K562 (cell line): ENCODE data around the gene C8A. TPM values are rescaled to one million over a fixed set of nuclear protein-coding genes. Genes with fewer than 3 reads are reported as not detected.

Experiments
- BRD4 ChIP-seq: fragments of 200-600 bp; sonication (generic); IDR thresholded peaks from 2 replicates; pipeline ENCODE4 v1.6.1; 2017; ENCODE audit warnings: inconsistent platforms
- CEBPG ChIP-seq, 3 experiments: fragments of 200-800 bp in 1 of 3; sonication (Bioruptor generic) in 1 of 3; sonication (generic) in 1 of 3; formaldehyde crosslinking in 1 of 3; IDR thresholded peaks in 2 of 3; conservative IDR thresholded peaks in 1 of 3; 2 replicates each; pipeline versions ENCODE4 v1.6.1 to v1.8.0; 2016 to 2022; ENCODE audit warnings: missing compliant biosample characterization in 2 of 3, missing genetic modification characterization in 2 of 3, mild to moderate bottlenecking in 1 of 3, missing genetic modification reagents in 1 of 3
- CTCF ChIP-seq, 3 experiments: IDR thresholded peaks in 2 of 3; conservative IDR thresholded peaks in 1 of 3; 2 replicates each; pipeline ENCODE4 v1.5.1; 2011 to 2012; ENCODE audit warnings: low read length in 3 of 3, mild to moderate bottlenecking in 3 of 3, control low read depth in 2 of 3, improper control_type of control experiment in 1 of 3, inconsistent platforms in 1 of 3, low read depth in 1 of 3, mixed read lengths in 1 of 3, moderate library complexity in 1 of 3; ENCODE audit not compliant: insufficient read depth in 2 of 3
- EZH2 ChIP-seq: IDR thresholded peaks from 2 replicates; pipeline ENCODE4 v1.6.1; 2012; ENCODE audit warnings: low read depth, mild to moderate bottlenecking, inconsistent platforms, low read length, borderline replicate concordance
- FOXA3 ChIP-seq, 2 experiments: fragments of 450-650 bp in 1 of 2; sonication (generic) in 1 of 2; formaldehyde crosslinking; IDR thresholded peaks in 1 of 2; conservative IDR thresholded peaks in 1 of 2; 2 replicates each; pipeline versions ENCODE4 v1.4.0 to v1.8.0; 2020 to 2022; ENCODE audit warnings: mild to moderate bottlenecking in 2 of 2, missing genetic modification reagents in 1 of 2
- ILK ChIP-seq: fragments of 450-650 bp; IDR thresholded peaks from 2 replicates; pipeline ENCODE4 v1.6.1; 2016; ENCODE audit warnings: missing genetic modification characterization, low read depth, mild to moderate bottlenecking, missing compliant biosample characterization, moderate library complexity, borderline replicate concordance
- MEF2A ChIP-seq: IDR thresholded peaks from 2 replicates; pipeline ENCODE4 v1.6.1; 2011; ENCODE audit warnings: low read depth, mild to moderate bottlenecking, low read length, moderate library complexity; ENCODE audit not compliant: control insufficient read depth
- NCOA1 ChIP-seq: fragments of 450-650 bp; IDR thresholded peaks from 2 replicates; pipeline ENCODE4 v1.6.1; 2016; ENCODE audit warnings: low read depth
- RB1 ChIP-seq: fragments of 450-650 bp; IDR thresholded peaks from 2 replicates; pipeline ENCODE4 v1.6.1; 2017; ENCODE audit warnings: low read depth, mild to moderate bottlenecking
- RNF219 ChIP-seq: fragments of 250-450 bp; sonication (Bioruptor Pico); IDR thresholded peaks from 2 replicates; pipeline ENCODE4 v1.5.0; 2022; ENCODE audit warnings: mild to moderate bottlenecking
- RREB1 ChIP-seq: fragments of 250-450 bp; sonication (Bioruptor Pico); IDR thresholded peaks from 2 replicates; pipeline ENCODE4 v1.4.0; 2020
- SMAD1 ChIP-seq: fragments of 150-350 bp; IDR thresholded peaks from 2 replicates; pipeline ENCODE4 v1.6.1; 2014; ENCODE audit warnings: low read length, low read depth; ENCODE audit not compliant: partially characterized antibody
- SP1 ChIP-seq: sonication (generic); formaldehyde crosslinking; IDR thresholded peaks from 2 replicates; pipeline ENCODE4 v1.8.1; 2022; ENCODE audit warnings: mild to moderate bottlenecking, missing genetic modification reagents
- ZBTB26 ChIP-seq: fragments of 450-650 bp; formaldehyde crosslinking; IDR thresholded peaks from 2 replicates; pipeline ENCODE4 v1.4.0; 2022; ENCODE audit warnings: missing genetic modification characterization
- polyA plus RNA-seq, 8 experiments: library from polyadenylated mRNA; depleted of rRNA in 4 of 8; stranded (reverse) in 5 of 8; unstranded in 3 of 8; fragments of >200 nt; fragmentation: Nextera tagmentation in 2 of 8; fragmentation: Illumina TruSeq in 1 of 8; extraction: Ambion mirVana in 2 of 8; extraction: Trizol in 1 of 8; gene quantifications; 2 replicates each; pipeline versions ENCODE4 v1.2.1 to v1.2.3, GENCODE V29; 2011 to 2014; ENCODE audit warnings: inconsistent platforms in 1 of 8, missing spikeins in 1 of 8
- total RNA-seq, 7 experiments: library from RNA; depleted of rRNA in 6 of 7; stranded (reverse); fragments of >200 nt in 6 of 7; fragmentation: Illumina TruSeq in 2 of 7; extraction: Trizol in 2 of 7; gene quantifications; 2 replicates each; pipeline versions ENCODE4 v1.2.1 to v1.2.3, GENCODE V29; 2011 to 2021; ENCODE audit warnings: low replicate concordance in 1 of 7

C8A gene
- total and polyA plus RNA-seq, 9 of the 15 experiments (the other 6 are each of a cell fraction or from before 2014, with no cell fraction given): 0.09 TPM; not detected in 8

- peak; percentile 84 to 93 (median 86) for TF ChIP-seq CTCF (IDR thresholded peaks at IDR 0.05 in 2 of 3, conservative IDR thresholded peaks at IDR 0.05 in 1 of 3; ENCODE audit: insufficient read depth in 2 of 3, low read depth in 1 of 3, low read length in 3 of 3)
- TF ChIP-seq EZH2: no peak
- 0 out of 2 replicates have a peak, but pooled peaks have one; percentile 15 for TF ChIP-seq RB1
- TF ChIP-seq SP1 (CRISPR knock-in tag): no peak
- no peak for TF ChIP-seq CEBPG (CRISPR knock-in tag; IDR thresholded peaks at IDR 0.05)
- no peak for TF ChIP-seq CEBPG (tag; conservative IDR thresholded peaks at IDR 0.05 in 1 of 2, IDR thresholded peaks at IDR 0.05 in 1 of 2)
- peak; percentile 98 for TF ChIP-seq MEF2A
- no peak for TF ChIP-seq SMAD1
- no peak for TF ChIP-seq BRD4
- TF ChIP-seq RNF219: no peak
- TF ChIP-seq ZBTB26 (CRISPR knock-in tag): no peak
- TF ChIP-seq RREB1 (CRISPR knock-in tag): no peak
- TF ChIP-seq FOXA3 (CRISPR knock-in tag; conservative IDR thresholded peaks at IDR 0.05 in 1 of 2, IDR thresholded peaks at IDR 0.05 in 1 of 2): no peak
- TF ChIP-seq ILK: no peak
- TF ChIP-seq NCOA1: no peak
Observed at GRCh38 chr1:56831871-56832693, 22.5 kb upstream of the C8A start (continued).
